Upper lobe of right lung (tissue), 1 donor: Measurements from ENCODE around the gene ITPRID2. TPM values are rescaled to one million over a fixed set of nuclear protein-coding genes. Genes with fewer than 3 reads are reported as not detected.

ENCODE experiments used
- ATAC-seq: fragments of 200-7000 bp; cut with Tn5 transposase; one replicate; pipeline ENCODE4 v1.9.1; 2020; ENCODE audit warnings: mild to moderate bottlenecking, moderate library complexity
- DNase-seq: peaks from one replicate; pipeline ENCODE4 v3.0.0-alpha.2; 2020
- H3K27ac ChIP-seq: fragments of 200-600 bp; one replicate; pipeline ENCODE4 v1.8.0; 2022
- H3K27me3 ChIP-seq: fragments of 200-600 bp; one replicate; pipeline ENCODE4 v1.8.0; 2022; ENCODE audit warnings: mild to moderate bottlenecking
- H3K36me3 ChIP-seq: fragments of 200-600 bp; one replicate; pipeline ENCODE4 v1.8.0; 2022
- H3K4me1 ChIP-seq: fragments of 200-600 bp; one replicate; pipeline ENCODE4 v1.8.0; 2022
- H3K4me3 ChIP-seq: fragments of 200-600 bp; one replicate; pipeline ENCODE4 v1.8.0; 2022; ENCODE audit warnings: mild to moderate bottlenecking
- H3K9me3 ChIP-seq: fragments of 200-600 bp; one replicate; pipeline ENCODE4 v1.8.0; 2022
- CTCF ChIP-seq: fragments of 200-600 bp; IDR thresholded peaks from one replicate; pipeline ENCODE4 v1.8.0; 2022; ENCODE audit warnings: antibody characterized with exemption
- intact Hi-C: fragments of 100-400 bp; cut with DNase I; formaldehyde crosslinking; loops from one replicate; pipeline ENCODE4 v1.11.0; 2022
- long read RNA-seq: library from polyadenylated mRNA; unstranded; transcript quantifications from one replicate; pipeline ENCODE4 v2.0.0, GENCODE V29; 2021
- total RNA-seq: library from RNA; stranded (reverse); fragmentation: NEBNext Ultra II Directional; extraction: Animal tissue kit (Norgen Biotek cat#: 25700); gene quantifications from one replicate; pipeline ENCODE4 v1.2.1, GENCODE V29; 2021
- donor health status: DM: no; HTN: yes; CAD: no; lungs with severe emphysema.

The ITPRID2 gene
- 242 TPM for total RNA-seq
- long read RNA-seq, full-length matches to known transcripts, result 181 of 278 reads
- long read RNA-seq, partial matches to known transcripts, result 47 of 278 reads
- long read RNA-seq, other reads (novel, unspliced or antisense), result 50 of 278 reads

GRCh38 chr2:181891258-181891965, at the start of gene ITPRID2:
Gene ITPRID2, plus strand, starts transcription at chr2:181891730. Its CDS starts 337 bp downstream, at chr2:181892067.
- Histone ChIP-seq H3K27ac (peak within 1 kb of the TSS; percentile 97), H3K36me3 (peaks cover 3% of the 10 kb centered on the region), H3K4me3 (peak within 1 kb of the TSS; percentile 77), H3K9me3 (no peaks in the 10 kb centered on the region), H3K27me3 (no peaks in the 10 kb centered on the region), H3K4me1 (peaks cover 39% of the 10 kb centered on the region)
- intact Hi-C loops, result no loop called here
- DNase-seq (peak; percentile 95), ATAC-seq (peak; percentile 98)
- no peak for TF ChIP-seq CTCF

- no peak for TF ChIP-seq CTCF
- ATAC-seq (no peak), DNase-seq (no peak)
- H3K9me3 ChIP-seq, result no peaks in the 10 kb centered on the region
- intact Hi-C loops, result no loop called here
- no peaks in the 10 kb centered on the region for H3K36me3 ChIP-seq
- no peaks in the 10 kb centered on the region for H3K4me1 ChIP-seq
- H3K27me3 ChIP-seq, result no peaks in the 10 kb centered on the region
- no peak overlapping the region for H3K27ac ChIP-seq
- H3K4me3 ChIP-seq, result no peak overlapping the region
These were observed 46.8 kb upstream of the ITPRID2 start for GRCh38 chr2:181844551-181845290.

- TF ChIP-seq CTCF, result no peak
- ATAC-seq (no peak), DNase-seq (no peak)
- Histone ChIP-seq H3K27me3 (no peaks in the 10 kb centered on the region), H3K27ac (no peak overlapping the region), H3K4me1 (no peaks in the 10 kb centered on the region), H3K4me3 (no peak overlapping the region), H3K36me3 (no peaks in the 10 kb centered on the region), H3K9me3 (no peaks in the 10 kb centered on the region)
- intact Hi-C loops, result no loop called here
These were observed 44.9 kb upstream of the ITPRID2 start for GRCh38 chr2:181846399-181847197.

GRCh38 chr2:181847198-181847556, 44.4 kb upstream of the ITPRID2 start:
- DNase-seq (no peak), ATAC-seq (no peak)
- Histone ChIP-seq H3K27ac (no peak overlapping the region), H3K4me3 (no peak overlapping the region), H3K9me3 (no peaks in the 10 kb centered on the region), H3K4me1 (no peaks in the 10 kb centered on the region), H3K27me3 (no peaks in the 10 kb centered on the region), H3K36me3 (no peaks in the 10 kb centered on the region)
- intact Hi-C loops, result no loop called here
- TF ChIP-seq CTCF, result no peak

- H3K36me3 ChIP-seq, result no peaks in the 10 kb centered on the region
- no peaks in the 10 kb centered on the region for H3K4me1 ChIP-seq
- TF ChIP-seq CTCF, result no peak
- intact Hi-C loops, result no loop called here
- no peaks in the 10 kb centered on the region for H3K27me3 ChIP-seq
- ATAC-seq (no peak), DNase-seq (no peak)
- H3K4me3 ChIP-seq, result no peak overlapping the region
- no peaks in the 10 kb centered on the region for H3K9me3 ChIP-seq
- H3K27ac ChIP-seq, result no peak overlapping the region
These were observed 43.8 kb upstream of the ITPRID2 start for GRCh38 chr2:181847702-181848101.
